Measurements from ENCODE around the gene PUS7L.
"Not testable (repeated sequence)": the region's sequence is repeated elsewhere in the genome, so short reads cannot be mapped to it uniquely, and the experiment has no call there.

Gene PUS7L

DNA sequence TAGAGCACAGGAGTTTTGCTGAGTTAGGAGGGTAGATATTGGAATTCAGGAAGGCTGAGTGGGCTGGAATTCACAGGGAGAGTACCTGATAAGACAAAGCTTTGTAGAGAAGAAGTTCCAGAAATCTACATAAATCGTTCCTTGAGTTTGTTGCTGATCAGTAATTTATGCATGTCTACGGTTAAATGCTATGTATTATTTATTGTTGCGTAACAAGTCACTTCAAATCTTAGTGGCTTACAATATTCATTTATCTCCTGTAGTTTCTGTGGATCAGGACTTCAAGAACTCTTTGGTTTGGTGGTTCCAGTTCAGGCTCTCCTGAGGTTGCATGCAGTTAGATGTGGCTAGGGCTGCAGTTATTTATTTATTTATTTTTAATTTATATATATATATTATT lies 7.8 kb downstream of the PUS7L start:
- DNase-seq (ENCODE audit: low read depth) = no peak

- DNase-seq (ENCODE audit: low read depth) = no peak
Measured at GRCh38 chr12:43749016-43749415, 9.6 kb downstream of the PUS7L start.

GRCh38 chr12:43744826-43745225 lies 13.8 kb downstream of the PUS7L start:
- DNase-seq (ENCODE audit: low read depth) = no peak

DNA sequence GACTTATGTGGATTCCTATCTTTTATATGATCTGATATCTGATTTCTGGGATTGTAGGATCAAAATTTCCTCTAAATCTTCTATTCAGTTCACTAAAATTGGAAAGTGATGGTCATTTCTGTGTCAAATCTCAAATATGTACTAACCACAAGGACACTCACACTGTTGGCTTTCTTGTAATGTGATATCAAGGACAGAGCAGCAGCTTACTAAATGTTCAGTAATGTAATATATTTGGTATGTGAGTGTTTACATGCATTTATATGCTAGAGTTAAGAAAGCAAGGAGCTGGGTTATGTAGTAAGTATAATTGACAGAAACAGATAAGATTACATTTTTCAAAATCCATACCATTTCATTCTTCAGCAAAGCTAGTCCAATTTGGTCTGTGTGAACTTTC lies 16.5 kb downstream of the PUS7L start:
- DNase-seq (ENCODE audit: low read depth) = no peak

DNA sequence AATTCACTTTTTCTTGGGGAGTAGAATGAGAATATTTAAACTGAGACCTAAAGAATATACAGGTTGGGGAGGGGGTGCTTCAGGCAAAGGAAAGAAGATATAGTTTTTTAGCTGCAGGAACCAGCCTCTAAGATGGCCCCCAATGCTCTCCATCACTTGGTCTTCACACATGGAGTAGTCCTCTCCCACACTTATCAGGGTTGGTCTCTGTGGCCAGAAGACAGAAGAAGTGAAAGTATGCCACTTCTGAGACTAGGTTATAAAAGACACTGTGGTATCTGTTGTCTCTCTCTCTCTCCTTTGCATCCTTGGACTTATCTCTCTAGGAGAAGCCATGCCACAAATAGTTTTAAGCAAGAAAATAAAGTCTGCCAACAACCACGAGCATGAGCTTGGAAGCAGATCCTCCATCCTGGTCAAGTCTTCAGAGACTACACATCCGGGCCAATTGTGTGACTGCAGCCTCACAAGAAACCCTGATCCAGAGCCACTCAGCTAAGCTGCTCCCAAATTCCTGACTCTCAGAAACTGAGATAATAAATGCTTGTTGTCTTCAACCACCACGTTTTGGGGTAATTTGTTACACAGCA lies 18.0 kb downstream of the PUS7L start:
- DNase-seq (ENCODE audit: low read depth) = no peak

DNA sequence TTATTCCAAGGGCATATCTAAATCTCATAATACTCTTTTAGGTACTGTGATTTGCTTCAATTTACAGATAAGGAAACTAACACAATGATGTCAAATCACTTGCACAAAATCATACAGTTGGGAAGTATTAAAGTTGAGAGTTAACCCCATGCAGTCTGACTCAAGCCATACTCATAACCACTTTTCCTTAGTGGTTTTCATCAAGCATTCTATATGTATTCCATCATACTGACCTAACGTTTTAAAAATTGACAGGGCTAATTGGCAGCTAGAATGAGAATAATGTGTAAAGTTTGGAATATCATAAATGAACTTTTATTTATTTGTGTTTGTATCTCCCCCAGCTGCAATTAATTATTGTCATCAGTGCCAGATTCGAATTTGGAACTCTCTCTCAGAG lies 20.9 kb downstream of the PUS7L start:
- no peak for DNase-seq (ENCODE audit: low read depth)

DNA sequence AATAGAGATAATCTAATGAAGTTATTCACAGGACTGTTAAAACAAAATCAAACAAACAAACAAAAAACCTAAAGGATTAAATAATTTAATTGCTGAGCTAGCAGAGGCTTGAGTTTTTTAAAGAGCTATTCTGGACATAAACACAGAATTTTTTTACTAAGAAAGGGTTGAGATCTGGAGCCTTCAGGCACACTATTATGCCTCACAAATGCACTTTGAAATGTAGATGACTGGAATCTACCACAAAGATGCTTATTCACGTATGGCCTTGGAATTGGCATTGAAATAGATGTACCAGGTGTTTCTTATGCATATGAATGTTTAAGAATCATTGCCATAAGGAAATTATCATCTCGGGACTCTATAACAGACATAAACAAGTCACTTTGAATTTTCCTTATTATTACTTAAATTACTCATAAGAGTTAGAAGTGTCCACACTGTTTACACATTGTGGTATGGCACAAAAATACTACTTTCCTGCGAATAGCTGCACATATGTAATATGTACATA lies 21.6 kb downstream of the PUS7L start:
- DNase-seq (ENCODE audit: low read depth) = no peak

GRCh38 chr12:43733687-43734086 lies 24.9 kb downstream of the PUS7L start:
- no peak for DNase-seq (ENCODE audit: low read depth)

DNA sequence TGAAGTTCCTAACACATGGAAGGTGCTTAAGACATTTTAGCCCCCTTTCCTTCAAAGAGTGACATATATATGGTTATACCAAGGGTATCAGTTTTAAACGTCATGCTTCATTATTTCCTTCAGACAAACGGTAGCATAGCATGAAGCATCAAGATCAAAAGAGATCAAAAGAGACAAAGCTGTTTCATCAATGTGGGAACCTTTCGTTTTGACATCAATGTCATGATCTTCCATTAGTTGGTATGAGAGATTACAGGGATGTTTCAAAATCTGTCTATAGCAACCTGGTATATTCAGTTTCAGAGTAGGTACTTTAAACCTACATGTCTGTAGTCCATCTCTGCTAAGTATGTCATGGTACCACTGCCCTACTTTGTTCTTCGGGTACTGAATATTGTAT lies 28.3 kb downstream of the PUS7L start:
- DNase-seq (ENCODE audit: low read depth) = no peak

DNA sequence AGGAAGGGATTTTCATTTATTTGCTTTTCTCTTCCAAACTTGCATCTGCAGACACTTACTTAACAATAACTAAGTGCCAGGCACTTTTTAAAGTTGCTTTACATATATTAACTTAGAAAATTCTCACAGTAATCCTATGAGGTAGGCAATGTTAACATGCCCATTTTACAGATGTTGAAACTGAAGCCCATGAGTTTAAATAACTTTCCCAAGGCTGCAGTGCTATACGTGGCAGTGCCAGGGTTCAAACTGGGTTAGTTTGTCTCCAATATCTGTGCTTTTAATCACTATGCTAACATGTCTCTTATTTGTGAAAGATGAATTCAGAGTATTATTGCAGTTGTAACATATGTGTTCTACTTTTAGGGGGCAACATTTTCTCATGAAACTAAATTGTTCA lies 29.9 kb downstream of the PUS7L start:
- DNase-seq (ENCODE audit: low read depth) = no peak

- DNase-seq (ENCODE audit: low read depth) = no peak
Measured at GRCh38 chr12:43728117-43728516, 30.5 kb downstream of the PUS7L start.

- DNase-seq (ENCODE audit: low read depth) = no peak
Measured at GRCh38 chr12:43723134-43723533, 35.5 kb downstream of the PUS7L start.

GRCh38 chr12:43722621-43723020 lies 36.0 kb downstream of the PUS7L start:
- no peak for DNase-seq (ENCODE audit: low read depth)

- no peak for DNase-seq (ENCODE audit: low read depth)
Measured at GRCh38 chr12:43711348-43711747, 47.2 kb downstream of the PUS7L start.

- not testable (repeated sequence) for DNase-seq (ENCODE audit: low read depth)
Measured at GRCh38 chr12:43703772-43704171, 54.8 kb downstream of the PUS7L start.

- DNase-seq (ENCODE audit: low read depth) = not testable (repeated sequence)
Measured at GRCh38 chr12:43701194-43701593, 57.4 kb downstream of the PUS7L start.

DNA sequence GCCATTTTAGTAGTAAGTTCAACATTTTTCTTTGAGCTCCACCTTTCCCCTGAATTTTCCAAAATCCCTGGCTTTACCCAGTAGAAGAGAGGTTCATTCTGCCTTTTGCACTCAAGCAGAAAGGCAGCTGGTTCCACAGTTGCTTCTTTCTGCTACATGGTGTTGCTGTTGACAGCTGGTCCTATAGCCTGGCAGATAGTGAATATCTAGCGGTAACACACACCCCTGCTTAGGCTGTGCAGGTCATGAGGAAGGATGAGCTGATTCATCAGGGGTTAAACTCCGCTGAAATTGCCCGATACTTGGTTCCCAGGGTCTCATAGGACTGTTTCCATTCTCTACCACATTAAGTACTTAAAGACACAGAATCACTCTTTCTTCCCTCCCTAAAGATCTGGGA lies 62.4 kb downstream of the PUS7L start:
- DNase-seq (ENCODE audit: low read depth) = no peak

DNA sequence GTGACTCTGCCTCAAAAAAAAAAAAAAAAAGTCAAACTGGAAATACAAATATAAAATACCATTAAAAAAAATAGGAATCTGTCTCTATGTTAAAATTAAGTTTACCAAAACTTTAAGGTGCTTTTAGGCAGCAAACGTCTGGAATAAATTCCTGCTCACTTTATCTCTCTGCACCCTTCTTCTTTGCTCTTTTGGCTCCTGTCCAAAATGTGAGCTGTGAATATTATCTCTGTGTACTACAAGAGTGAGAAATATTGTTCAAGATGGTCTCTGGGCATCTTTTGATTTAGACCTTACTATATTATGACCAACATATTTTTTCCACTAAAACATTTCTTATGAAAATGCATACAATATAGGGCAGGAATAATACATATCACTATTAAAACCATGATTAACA lies 63.7 kb downstream of the PUS7L start:
- DNase-seq (ENCODE audit: low read depth) = no peak

DNA sequence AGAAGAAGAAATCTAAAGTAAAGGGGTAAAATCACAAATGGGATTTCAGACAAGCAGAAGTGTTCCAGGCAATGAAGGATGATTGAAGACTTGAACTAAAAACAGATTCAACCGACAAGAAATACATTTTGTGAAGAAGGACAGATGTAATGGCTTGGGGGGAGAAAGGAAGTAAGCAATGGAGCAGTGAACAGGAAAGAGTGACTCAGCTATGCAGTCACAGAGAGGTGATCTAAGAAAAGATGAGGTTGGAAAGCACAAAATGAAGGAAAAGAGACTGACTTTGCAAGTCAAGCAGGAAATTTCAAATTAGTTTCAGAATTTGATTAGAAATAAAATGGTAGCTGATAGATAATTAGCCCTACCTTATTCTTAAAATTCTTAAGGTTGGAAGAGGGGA lies 66.5 kb downstream of the PUS7L start:
- DNase-seq (ENCODE audit: low read depth) = no peak

GRCh38 chr12:43685491-43685890 lies 73.1 kb downstream of the PUS7L start:
- DNase-seq (ENCODE audit: low read depth) = not testable (repeated sequence)

DNA sequence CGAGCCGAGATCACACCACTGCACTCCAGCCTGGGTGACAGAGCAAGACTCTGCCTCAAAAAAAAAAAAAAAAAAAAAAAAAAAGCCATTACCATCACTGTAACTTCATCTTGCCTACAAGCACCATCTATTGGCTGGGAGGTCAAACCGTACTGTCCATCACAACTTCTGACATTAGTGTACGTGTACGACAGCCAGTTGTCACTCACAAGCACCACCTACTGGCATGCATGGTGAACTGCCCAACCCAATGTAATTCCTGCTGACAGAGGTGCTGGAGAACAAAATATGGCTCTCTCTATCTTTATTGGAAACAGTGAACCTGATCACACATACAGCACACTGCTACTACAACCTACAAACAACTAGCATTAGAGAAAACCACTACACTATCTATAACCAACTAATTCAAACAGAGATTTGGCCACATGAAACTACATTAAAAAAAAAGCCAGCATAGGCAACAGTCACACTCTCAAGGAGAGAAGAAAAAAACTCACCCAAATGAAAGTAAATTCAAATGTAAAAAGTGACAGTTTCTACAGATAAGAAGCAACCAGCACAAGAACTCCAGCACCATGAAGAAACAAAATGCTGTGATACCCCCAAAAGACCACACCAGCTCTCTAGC lies 82.3 kb downstream of the PUS7L start:
- DNase-seq (ENCODE audit: low read depth) = no peak

DNA sequence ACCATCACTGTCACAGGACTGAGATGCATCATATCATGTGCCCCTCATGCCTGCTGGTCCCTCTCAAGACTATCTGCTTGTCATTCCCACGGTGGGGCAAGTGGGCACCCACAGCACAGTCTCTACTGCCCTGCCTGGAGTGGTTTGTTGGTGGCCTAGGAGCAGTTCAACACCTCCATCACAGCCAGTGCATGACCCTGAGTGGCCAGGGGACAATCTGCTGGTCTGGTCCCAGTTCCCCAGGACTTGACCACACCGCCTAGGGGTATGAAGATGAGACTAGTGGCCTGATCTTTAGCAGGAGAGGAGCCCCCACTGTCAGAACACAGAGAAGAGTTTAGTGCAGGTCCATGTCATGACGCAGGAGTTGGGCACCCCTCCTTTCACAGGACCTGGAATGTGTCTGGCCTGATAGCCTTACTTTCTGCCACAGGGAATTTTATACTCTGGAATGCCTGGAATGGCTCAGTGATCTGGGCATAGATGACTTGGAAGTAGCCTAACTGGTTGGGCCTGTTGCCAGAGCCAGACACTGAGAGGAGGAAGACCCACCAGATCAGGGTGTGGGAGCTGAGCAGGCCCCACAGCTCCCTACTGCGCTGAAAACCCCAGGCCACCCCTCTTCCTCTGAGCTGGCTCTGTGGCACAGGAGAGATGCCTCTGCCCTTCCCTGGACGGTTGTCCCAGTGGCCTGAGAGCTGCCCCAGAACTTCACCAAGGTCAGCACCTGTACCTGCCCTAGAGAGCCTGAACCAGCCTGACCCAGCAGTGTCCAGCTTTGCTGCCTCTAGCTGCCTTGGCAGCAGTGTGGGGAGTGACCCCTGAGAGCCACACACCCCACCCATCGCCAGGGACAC lies 83.3 kb downstream of the PUS7L start:
- no peak for DNase-seq (ENCODE audit: low read depth)

DNA sequence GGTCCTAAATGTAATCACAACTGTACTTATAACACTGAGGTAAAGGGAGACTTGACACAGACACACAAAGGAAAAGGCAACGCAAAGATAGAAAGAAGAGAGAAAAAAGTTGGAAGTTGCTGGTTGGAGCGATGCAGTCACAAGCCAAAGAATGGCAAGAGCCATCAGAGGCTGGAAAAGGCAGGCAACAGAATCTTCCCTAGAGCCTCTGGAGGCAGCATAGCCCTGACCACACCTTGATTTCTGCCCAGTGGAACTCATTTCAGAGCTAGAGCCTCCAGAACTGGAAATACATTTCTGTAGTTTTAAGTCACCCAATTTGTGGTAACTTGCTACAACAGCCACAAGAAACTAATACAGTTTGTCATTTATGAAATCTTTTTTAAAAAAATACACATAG lies 89.2 kb downstream of the PUS7L start:
- no peak for DNase-seq (ENCODE audit: low read depth)

All from activated T-cell treated with anti-CD3 and anti-CD28 coated beads for 24 hours (primary cell).